ENCODE data around the gene AJAP1. TPM values are rescaled to one million over a fixed set of nuclear protein-coding genes. Genes with fewer than 3 reads are reported as not detected.

The AJAP1 gene
- total and polyA plus RNA-seq, 10 of the 15 experiments (the other 5 are each of a cell fraction or from before 2014, with no cell fraction given) = not detected

DNA sequence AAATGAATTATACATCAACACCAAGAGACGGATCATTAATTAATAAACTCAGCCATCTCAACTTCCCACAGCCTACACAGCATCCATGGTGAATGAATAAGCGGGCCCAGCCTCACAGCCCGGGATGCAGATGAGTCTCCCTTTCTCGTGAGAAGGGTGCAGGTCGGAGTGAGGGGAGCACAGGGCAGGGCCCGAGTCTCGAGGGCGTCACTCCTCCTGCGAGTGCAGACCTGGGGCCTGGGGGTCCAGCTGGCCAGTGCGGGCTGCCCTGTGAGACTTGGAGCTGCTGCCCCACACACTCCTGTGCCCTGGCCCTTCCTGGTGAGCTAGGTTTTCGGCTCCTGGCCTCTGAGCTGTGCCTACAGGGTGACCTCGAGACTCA is 74.7 kb downstream of the AJAP1 start (continued):
- TF ChIP-seq, protein P1, sequence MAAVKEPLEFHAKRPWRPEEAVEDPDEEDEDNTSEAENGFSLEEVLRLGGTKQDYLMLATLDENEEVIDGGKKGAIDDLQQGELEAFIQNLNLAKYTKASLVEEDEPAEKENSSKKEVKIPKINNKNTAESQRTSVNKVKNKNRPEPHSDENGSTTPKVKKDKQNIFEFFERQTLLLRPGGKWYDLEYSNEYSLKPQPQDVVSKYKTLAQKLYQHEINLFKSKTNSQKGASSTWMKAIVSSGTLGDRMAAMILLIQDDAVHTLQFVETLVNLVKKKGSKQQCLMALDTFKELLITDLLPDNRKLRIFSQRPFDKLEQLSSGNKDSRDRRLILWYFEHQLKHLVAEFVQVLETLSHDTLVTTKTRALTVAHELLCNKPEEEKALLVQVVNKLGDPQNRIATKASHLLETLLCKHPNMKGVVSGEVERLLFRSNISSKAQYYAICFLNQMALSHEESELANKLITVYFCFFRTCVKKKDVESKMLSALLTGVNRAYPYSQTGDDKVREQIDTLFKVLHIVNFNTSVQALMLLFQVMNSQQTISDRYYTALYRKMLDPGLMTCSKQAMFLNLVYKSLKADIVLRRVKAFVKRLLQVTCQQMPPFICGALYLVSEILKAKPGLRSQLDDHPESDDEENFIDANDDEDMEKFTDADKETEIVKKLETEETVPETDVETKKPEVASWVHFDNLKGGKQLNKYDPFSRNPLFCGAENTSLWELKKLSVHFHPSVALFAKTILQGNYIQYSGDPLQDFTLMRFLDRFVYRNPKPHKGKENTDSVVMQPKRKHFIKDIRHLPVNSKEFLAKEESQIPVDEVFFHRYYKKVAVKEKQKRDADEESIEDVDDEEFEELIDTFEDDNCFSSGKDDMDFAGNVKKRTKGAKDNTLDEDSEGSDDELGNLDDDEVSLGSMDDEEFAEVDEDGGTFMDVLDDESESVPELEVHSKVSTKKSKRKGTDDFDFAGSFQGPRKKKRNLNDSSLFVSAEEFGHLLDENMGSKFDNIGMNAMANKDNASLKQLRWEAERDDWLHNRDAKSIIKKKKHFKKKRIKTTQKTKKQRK (IDR thresholded peaks at IDR 0.05; ENCODE audit: low read depth, low read length) = no peak
- TF ChIP-seq BMI1 (IDR thresholded peaks at IDR 0.05; ENCODE audit: borderline replicate concordance) (no peak), PRDM15 (CRISPR knock-in tag; IDR thresholded peaks at IDR 0.05) (no peak)

GRCh38 chr1:4730078-4730477 is 75.7 kb downstream of the AJAP1 start:
- Histone ChIP-seq H2AFZ (ENCODE audit: control insufficient read depth, low read depth, low read length) (no peak overlapping the region), H3K4me1 (ENCODE audit: control insufficient read depth, insufficient read depth, low read length) (no peaks in the 10 kb centered on the region), H3K4me3 (no peak overlapping the region), H3K9me3 (replicated peaks; ENCODE audit: control insufficient read depth, insufficient read depth, low read length) (no peaks in the 10 kb centered on the region), H3K36me3 (ENCODE audit: control insufficient read depth in 2 of 2, insufficient read depth in 2 of 2, low read length in 1 of 2) (no peaks in the 10 kb centered on the region), H3K27me3 (replicated peaks in 1 of 2; ENCODE audit: control insufficient read depth in 2 of 2, insufficient read depth in 2 of 2, low read length in 1 of 2) (no peaks in the 10 kb centered on the region), H3K79me2 (ENCODE audit: control insufficient read depth, insufficient read depth, low read length) (no peaks in the 10 kb centered on the region), H3K4me2 (ENCODE audit: control insufficient read depth, insufficient read depth) (no peak overlapping the region), H3K9ac (ENCODE audit: control insufficient read depth, insufficient read depth, low read length) (no peak overlapping the region), H3K27ac (ENCODE audit: control insufficient read depth, insufficient read depth) (no peak overlapping the region), H4K20me1 (ENCODE audit: control insufficient read depth, insufficient read depth) (no peaks in the 10 kb centered on the region)
- DNase-seq (ENCODE audit: low read depth, low spot score) (no peak), ATAC-seq (no peak), FAIRE-seq (no peak)
- ChIA-PET POLR2A (no interaction called here), CTCF (no interaction called here), SMC1A (ENCODE audit: uncharacterized antibody, unreplicated experiment) (no interaction called here), RAD21 (ENCODE audit: unreplicated experiment) (no interaction called here)
- 44% methylated on average over 12 of the region's 12 CpGs for WGBS (ENCODE audit: insufficient coverage, insufficient replicate concordance, low lambda C conversion rate, missing lambda C conversion rate)
- intact Hi-C loops (cut with micrococcal nuclease; ENCODE audit: unreplicated experiment) = no loop called here
- in situ Hi-C loops (cut with MboI) = no loop called here
- no TSS peak for BruUV-seq (replicated peaks)
- no peak for TF ChIP-seq PBX3 (IDR thresholded peaks at IDR 0.05; ENCODE audit: insufficient replicate concordance, low read depth, low read length)
- TF ChIP-seq ZSCAN29 (IDR thresholded peaks at IDR 0.05) = no peak
- no peak for TF ChIP-seq NFYA (IDR thresholded peaks at IDR 0.05; ENCODE audit: borderline replicate concordance, low read depth, low read length)
- no peak for TF ChIP-seq E2F4 (IDR thresholded peaks at IDR 0.05; ENCODE audit: low read depth, low read length)
- TF ChIP-seq SP1 (IDR thresholded peaks at IDR 0.05; ENCODE audit: low read depth, low read length) = no peak
- no peak for TF ChIP-seq ZNF207 (IDR thresholded peaks at IDR 0.05; ENCODE audit: borderline replicate concordance)
- no peak for TF ChIP-seq BCL3 (IDR thresholded peaks at IDR 0.05; ENCODE audit: borderline replicate concordance, insufficient read depth, low read depth, low read length, poor library complexity, severe bottlenecking)
- no peak for TF ChIP-seq ZNF24 (IDR thresholded peaks at IDR 0.05)
- no peak for TF ChIP-seq DPF2 (IDR thresholded peaks at IDR 0.05)
